IPS DF 6.9 (cell line): ENCODE data around the gene AIRE.

Experiments used
- DNase-seq: peaks from one replicate; pipeline ENCODE4 v3.0.0-alpha.2; 2013; ENCODE audit warnings: low read depth, low spot score
- H3K27ac ChIP-seq: one replicate; pipeline ENCODE4 v1.5.1; 2013; ENCODE audit warnings: low read length, control low read depth
- H3K27me3 ChIP-seq: 2 replicates; pipeline ENCODE4 v1.6.1; 2013; ENCODE audit warnings: mild to moderate bottlenecking, low read length; ENCODE audit not compliant: control insufficient read depth, insufficient read depth
- H3K36me3 ChIP-seq: 2 replicates; pipeline ENCODE4 v1.6.1; 2013; ENCODE audit warnings: low read length; ENCODE audit not compliant: control insufficient read depth, insufficient read depth
- H3K4me1 ChIP-seq: 2 replicates; pipeline ENCODE4 v1.6.1; 2013; ENCODE audit warnings: low read length; ENCODE audit not compliant: control insufficient read depth, insufficient read depth
- H3K4me3 ChIP-seq: 2 replicates; pipeline ENCODE4 v1.5.1; 2013; ENCODE audit warnings: mild to moderate bottlenecking, low read length
- H3K9me3 ChIP-seq: 2 replicates; pipeline ENCODE4 v1.6.1; 2013; ENCODE audit warnings: low read length, inconsistent platforms; ENCODE audit not compliant: control insufficient read depth, insufficient read depth
- WGBS: extraction: QIAGEN DNeasy Blood & Tissue Kit; methylation state at CpG from one replicate; pipeline ENCODE4 v1.1.7; 2013; ENCODE audit warnings: mixed read lengths, missing lambda C conversion rate; ENCODE audit not compliant: insufficient read length, insufficient coverage; 5-methylcytosine and 5-hydroxymethylcytosine counted together

The AIRE gene

DNA sequence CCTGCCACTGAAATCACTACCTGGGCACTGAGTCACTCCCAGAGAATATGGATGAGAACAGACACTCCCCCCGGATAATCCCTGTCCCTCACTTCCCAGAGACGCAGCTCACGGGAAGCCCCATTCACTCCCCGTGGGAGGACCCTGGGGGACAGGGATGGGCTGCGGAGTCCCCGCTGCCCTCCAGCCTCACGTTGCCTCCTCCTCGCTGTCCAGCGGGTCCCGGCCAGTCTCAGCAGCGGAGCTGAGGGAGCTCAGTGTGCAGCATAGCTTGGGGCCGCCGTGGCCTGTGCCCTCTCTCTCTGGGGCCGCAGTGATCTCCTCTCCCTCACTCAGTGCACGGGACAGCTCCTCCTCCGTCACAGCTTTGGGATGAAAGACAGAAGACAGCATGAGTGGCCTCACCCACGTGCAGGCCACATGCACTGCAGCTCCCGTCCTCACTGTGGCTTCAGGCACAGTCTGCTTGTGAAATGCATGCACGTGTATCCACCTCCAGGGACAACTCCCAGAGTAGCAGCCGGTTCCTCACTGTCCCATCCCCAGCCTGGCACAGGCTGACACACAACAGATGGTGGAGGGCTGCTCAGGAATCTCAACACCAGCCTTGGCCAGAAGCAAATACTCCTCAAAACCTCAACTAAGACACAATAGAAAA is 46.1 kb downstream of the AIRE start:
- Histone ChIP-seq H3K27ac (no peak overlapping the region), H3K36me3 (no peaks in the 10 kb centered on the region; the same call in 1 of the 2 replicates), H3K4me1 (no peaks in the 10 kb centered on the region; the same call in 1 of the 2 replicates), H3K4me3 (no peak overlapping the region), H3K27me3 (no peaks in the 10 kb centered on the region), H3K9me3 (no peaks in the 10 kb centered on the region)
- no peak for DNase-seq
- WGBS: no CpG with 5 or more reads among the region's 20 CpGs

DNA sequence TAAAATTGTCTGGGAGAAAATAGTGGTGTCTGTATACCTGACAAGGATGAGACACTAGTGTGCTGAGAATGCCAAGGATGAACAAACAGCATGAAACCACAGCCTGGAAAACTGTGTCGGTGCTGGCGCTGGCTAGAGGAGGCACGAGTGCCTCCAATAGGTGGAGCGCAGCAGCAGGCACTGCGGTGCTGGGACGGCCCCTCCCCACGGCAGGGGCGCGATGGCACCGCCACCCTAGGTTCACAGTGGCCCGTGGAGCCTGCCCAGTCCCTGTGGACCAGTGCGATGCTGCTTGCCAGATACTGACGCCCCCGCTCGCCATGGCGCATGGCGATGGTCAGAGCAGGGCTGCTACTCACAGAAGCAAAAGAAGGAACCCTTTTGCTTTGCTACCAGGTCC is 46.7 kb downstream of the AIRE start:
- Histone ChIP-seq H3K9me3 (no peaks in the 10 kb centered on the region), H3K36me3 (no peaks in the 10 kb centered on the region; the same call in 1 of the 2 replicates), H3K4me1 (no peaks in the 10 kb centered on the region; the same call in 1 of the 2 replicates), H3K27ac (no peak overlapping the region), H3K27me3 (no peaks in the 10 kb centered on the region), H3K4me3 (no peak overlapping the region)
- no peak for DNase-seq
- WGBS: no CpG with 5 or more reads among the region's 17 CpGs

DNA sequence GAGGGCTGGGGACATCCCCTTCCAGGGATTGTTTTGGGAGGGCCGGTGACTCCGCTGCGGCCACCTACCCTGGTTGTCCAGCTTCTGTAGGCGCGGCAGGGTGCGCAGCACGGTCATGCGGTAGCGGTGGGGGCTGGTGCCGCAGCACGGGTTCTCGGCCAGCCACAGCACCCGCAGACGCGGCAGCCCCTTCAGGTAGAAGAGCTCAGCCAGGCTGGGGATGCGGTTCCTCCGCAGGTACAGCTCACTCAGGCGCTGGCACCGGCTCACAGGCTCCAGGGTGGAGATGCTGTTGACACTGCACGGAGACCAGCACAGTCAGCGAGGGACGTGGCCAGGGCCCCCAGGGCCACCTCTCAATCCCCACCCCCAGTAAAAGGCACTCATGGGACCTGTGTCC is 47.3 kb downstream of the AIRE start:
- Histone ChIP-seq H3K27me3 (no peaks in the 10 kb centered on the region), H3K9me3 (no peaks in the 10 kb centered on the region), H3K4me3 (no peak overlapping the region), H3K36me3 (no peaks in the 10 kb centered on the region; the same call in 1 of the 2 replicates), H3K27ac (no peak overlapping the region), H3K4me1 (no peaks in the 10 kb centered on the region; the same call in none of the 2 replicates)
- no peak for DNase-seq
- no CpG with 5 or more reads among the region's 22 CpGs for WGBS

DNA sequence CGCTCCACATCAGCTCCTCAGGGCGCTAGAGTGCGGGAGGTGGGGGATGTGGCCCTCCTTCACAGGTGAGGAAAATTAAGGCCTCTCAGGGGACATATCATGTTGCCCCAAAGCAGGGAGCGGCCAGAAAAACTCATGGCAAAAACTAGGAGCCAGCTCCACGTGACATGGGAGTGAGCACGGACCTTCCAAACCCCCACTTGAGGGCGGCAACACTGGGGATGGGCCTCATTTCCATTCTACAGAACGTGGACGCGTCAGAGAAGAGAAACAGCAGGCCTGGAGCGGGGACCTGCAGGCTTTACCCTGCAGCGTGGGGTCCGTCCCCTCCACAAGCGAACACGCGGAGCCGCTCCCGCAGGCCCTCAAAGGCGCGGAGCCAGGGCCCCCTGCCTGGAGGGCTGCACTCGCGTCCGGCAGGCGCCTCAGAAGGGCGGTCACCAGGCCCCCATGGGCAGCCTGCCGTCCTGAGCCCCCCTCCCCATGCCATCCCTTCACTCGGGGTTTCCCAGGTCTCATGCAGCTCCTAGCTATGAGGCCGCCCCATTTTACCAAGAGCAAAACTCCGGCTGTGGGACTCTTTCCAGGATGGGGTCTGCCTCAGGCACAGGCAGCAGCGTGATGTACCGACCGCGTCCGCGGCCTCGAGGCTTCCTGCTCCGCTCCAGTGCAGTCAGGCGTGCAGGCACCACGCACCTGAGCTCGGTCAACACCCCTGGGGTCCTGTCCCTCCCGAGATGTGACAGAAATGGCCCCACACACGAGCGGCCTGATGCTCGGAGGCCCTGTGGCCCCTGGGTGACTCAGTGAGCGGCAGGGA is 48.0 kb downstream of the AIRE start:
- no peaks in the 10 kb centered on the region for H3K27me3 ChIP-seq
- H3K4me3 ChIP-seq: no peak overlapping the region
- H3K27ac ChIP-seq: no peak overlapping the region
- no peak for DNase-seq
- H3K36me3 ChIP-seq: no peaks in the 10 kb centered on the region; the same call in 1 of the 2 replicates
- WGBS: no CpG with 5 or more reads among the region's 45 CpGs
- H3K4me1 ChIP-seq: no peaks in the 10 kb centered on the region; the same call in none of the 2 replicates
- H3K9me3 ChIP-seq: no peaks in the 10 kb centered on the region

DNA sequence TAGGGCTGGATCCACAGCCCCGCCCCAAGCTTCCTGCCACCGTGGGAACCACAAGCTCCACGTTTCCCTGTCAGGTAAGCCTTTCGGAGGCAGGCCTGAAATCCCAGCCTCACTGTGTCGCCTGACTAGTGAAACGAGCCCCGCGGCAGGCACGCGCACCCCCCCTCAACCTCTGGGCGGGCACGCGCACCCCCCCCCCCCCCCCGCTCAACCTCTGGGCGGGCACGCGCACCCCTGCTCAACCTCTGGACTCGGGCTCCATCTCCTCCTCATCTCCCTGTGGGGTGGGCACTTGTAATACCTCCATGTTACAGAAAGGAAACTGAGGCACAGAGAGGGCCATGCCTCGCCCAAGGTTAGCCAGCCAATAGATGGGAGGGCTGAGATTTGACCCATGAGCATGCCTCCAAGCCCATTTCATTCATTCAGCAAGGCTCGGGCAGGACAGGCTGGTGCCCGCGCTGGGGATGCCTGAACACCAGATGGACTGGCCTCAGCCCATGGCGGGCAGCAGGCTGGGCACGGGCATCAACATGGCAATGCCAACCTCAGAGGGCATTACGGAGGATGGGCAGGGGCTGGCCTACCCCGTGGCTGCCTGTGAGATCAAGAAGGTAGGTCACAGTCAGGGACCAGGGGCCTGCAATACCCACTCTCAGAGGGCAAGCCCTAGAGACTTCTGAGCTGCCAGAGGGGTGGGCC is 48.8 kb downstream of the AIRE start:
- DNase-seq: no peak
- Histone ChIP-seq H3K4me3 (no peak overlapping the region), H3K9me3 (no peaks in the 10 kb centered on the region), H3K36me3 (no peaks in the 10 kb centered on the region; the same call in 1 of the 2 replicates), H3K27me3 (no peaks in the 10 kb centered on the region), H3K4me1 (no peaks in the 10 kb centered on the region; the same call in none of the 2 replicates), H3K27ac (no peak overlapping the region)
- no CpG with 5 or more reads among the region's 26 CpGs for WGBS

DNA sequence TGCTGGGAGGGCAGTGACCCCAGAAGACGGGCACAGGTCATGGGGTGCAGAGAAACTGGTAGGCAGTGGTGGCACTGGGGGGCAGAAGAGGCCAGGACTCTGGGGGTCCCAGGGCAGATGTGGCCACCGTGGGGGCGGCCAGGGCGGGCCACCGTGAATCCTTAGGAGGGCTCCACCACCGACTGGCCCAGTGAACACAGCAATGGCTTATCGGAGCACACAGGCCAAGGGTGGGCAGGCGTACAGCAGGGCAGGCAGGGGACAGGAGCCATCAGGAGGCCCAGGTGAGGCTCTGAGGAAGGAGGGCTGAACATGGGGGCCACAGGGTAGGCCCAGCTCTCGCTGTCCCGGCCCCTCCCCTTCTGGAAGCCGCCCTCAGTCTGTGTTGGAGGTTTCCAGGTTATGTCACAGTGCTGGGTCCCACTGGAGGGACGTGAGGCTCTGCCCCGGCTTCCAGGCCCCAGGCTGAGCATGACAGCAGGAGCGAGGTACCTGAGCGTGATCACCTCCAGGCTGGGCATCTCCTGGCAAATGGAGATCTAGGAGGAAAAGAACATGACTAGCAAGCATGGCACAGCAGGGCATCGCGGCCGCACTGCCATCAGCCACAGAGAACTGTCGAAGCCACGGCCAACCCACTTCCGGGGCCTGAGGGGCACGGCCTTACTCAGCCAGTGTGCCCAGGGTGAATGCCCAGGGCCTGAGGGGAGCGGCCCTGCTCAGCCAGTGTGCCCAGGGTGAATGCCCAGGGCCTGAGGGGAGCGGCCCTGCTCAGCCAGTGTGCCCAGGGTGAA is 49.8 kb downstream of the AIRE start:
- Histone ChIP-seq H3K4me1 (no peaks in the 10 kb centered on the region; the same call in 1 of the 2 replicates), H3K9me3 (no peaks in the 10 kb centered on the region), H3K36me3 (no peaks in the 10 kb centered on the region; the same call in 1 of the 2 replicates), H3K4me3 (no peak overlapping the region), H3K27me3 (no peaks in the 10 kb centered on the region), H3K27ac (no peak overlapping the region)
- DNase-seq: no peak
- WGBS: no CpG with 5 or more reads among the region's 24 CpGs

DNA sequence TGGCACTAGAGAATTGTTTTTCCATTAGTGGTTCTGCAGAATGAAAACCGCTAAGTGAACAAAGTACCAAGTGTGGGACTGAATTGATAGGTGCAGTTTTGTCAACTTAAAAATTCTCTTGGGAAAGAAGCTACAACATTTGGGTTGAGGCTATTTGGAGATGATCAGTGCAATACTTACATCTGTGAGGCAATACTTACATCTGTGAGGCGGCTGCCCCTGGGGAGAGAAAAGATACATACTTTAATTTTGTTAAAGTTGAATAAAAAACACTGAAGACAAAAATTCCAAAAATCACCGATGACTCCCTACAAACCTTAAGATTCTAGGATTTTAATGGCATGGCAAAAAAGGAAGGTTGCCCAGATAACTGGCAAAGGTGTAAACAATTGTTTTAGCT is 51.8 kb downstream of the AIRE start:
- no peaks in the 10 kb centered on the region; the same call in 1 of the 2 replicates for H3K36me3 ChIP-seq
- DNase-seq: no peak
- no CpG with 5 or more reads among the region's 3 CpGs for WGBS
- H3K4me3 ChIP-seq: no peak overlapping the region
- H3K9me3 ChIP-seq: no peaks in the 10 kb centered on the region
- no peak overlapping the region for H3K27ac ChIP-seq
- H3K27me3 ChIP-seq: no peaks in the 10 kb centered on the region
- H3K4me1 ChIP-seq: no peaks in the 10 kb centered on the region; the same call in 1 of the 2 replicates

DNA sequence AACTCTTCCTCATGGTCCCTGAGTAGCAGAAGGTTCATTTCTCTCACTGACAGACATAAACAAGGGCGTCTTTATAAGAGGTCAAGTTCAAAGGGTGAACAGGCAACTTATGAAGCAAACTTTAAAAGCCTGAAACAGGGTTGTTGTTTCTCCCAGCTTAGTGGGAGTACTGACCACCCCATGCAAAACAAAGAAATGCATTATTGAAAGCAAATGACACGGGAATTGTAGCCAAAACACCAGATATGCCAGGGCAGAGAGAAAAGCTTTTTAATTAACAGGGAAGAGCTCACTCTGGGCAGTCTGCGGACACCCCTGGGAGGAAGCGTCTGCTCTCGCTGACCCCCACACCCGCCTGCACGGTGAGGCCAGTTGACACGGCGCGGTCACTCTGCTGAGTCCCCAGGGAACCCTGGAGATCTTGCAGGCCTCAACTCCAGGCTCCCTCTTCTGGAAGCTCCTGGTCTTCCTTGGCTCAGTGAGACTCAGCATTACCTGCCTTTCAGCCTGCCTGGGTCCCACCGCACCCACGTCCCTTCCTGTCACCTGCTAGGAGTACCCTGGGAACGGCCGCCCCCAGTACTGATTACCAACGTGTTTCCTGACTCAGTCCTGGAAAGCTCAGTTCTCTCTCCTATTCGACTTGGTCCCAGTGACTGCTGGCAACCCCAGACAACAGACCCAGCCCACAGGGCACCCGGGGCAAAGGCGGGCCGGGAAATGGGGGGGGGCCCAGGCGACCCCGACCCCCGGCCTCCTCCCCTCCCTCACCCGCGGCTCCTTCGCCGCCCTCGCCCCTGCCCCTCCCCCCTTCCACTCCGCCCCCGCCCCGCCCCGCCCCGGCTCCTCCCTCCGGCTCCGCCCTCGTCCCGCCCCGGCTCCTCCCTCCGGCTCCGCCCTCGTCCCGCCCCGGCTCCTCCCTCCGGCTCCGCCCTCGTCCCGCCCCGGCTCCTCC is 52.5 kb downstream of the AIRE start:
- H3K36me3 ChIP-seq: no peaks in the 10 kb centered on the region; the same call in 1 of the 2 replicates
- H3K27me3 ChIP-seq: no peaks in the 10 kb centered on the region
- H3K27ac ChIP-seq: no peak overlapping the region
- H3K9me3 ChIP-seq: no peaks in the 10 kb centered on the region
- WGBS: no CpG with 5 or more reads among the region's 47 CpGs
- H3K4me3 ChIP-seq: peak overlapping the region; percentile 32; the same call in 1 of the 2 replicates
- no peak for DNase-seq
- no peaks in the 10 kb centered on the region; the same call in 1 of the 2 replicates for H3K4me1 ChIP-seq
